ENCODE data around the gene UBAC2.

- TF ChIP-seq CTCF (conservative IDR thresholded peaks at IDR 0.05; ENCODE audit: low read depth, low read length) (no peak), EZH2 (IDR thresholded peaks at IDR 0.05; ENCODE audit: borderline replicate concordance, low read depth, low read length, poor library complexity, severe bottlenecking) (no peak)
Observed at GRCh38 chr13:99227909-99228688, 27.4 kb downstream of the UBAC2 start.
